HEK293T (cell line): ENCODE data around the gene CABLES2.

Source experiments
- CTCF ChIA-PET: fragments of 350-600 bp; formaldehyde crosslinking; extraction: SDS; loops from one replicate; lab custom pipeline; 2021; ENCODE audit warnings: antibody characterized with exemption, inconsistent platforms; lab: Yijun Ruan, JAX
- POLR2A ChIA-PET: fragments of 350-600 bp; formaldehyde crosslinking; extraction: SDS; loops from one replicate; lab custom pipeline; 2020; ENCODE audit warnings: antibody characterized with exemption, inconsistent platforms; lab: Yijun Ruan, JAX
- DNase-seq: peaks from one replicate; pipeline ENCODE4 v3.0.0; 2012; ENCODE audit warnings: mixed read lengths; ENCODE audit errors: extremely low spot score
- ARNT ChIP-seq: fragments of 450-650 bp; IDR thresholded peaks from 2 replicates; pipeline ENCODE4 v1.6.1; 2017; ENCODE audit warnings: mild to moderate bottlenecking
- BHLHE40 ChIP-seq: fragments of 450-650 bp; IDR thresholded peaks from 2 replicates; pipeline ENCODE4 v1.6.1; 2016; ENCODE audit warnings: mild to moderate bottlenecking, moderate library complexity, borderline replicate concordance
- CTBP1 ChIP-seq: fragments of 450-650 bp; IDR thresholded peaks from 2 replicates; pipeline ENCODE4 v1.6.1; 2016; ENCODE audit warnings: borderline replicate concordance
- ELF4 ChIP-seq: fragments of 450-650 bp; IDR thresholded peaks from 2 replicates; pipeline ENCODE4 v1.6.1; 2017; ENCODE audit warnings: antibody characterized with exemption
- FOXA1 ChIP-seq: fragments of 450-650 bp; IDR thresholded peaks from 2 replicates; pipeline ENCODE4 v1.6.1; 2016; ENCODE audit warnings: mild to moderate bottlenecking
- FOXK2 ChIP-seq: fragments of 450-650 bp; IDR thresholded peaks from 2 replicates; pipeline ENCODE4 v1.6.1; 2016; ENCODE audit warnings: mild to moderate bottlenecking
- FOXM1 ChIP-seq: fragments of 450-650 bp; IDR thresholded peaks from 2 replicates; pipeline ENCODE4 v1.6.1; 2017; ENCODE audit warnings: mild to moderate bottlenecking, borderline replicate concordance
- HDGF ChIP-seq: fragments of 450-650 bp; IDR thresholded peaks from 2 replicates; pipeline ENCODE4 v1.6.1; 2017; ENCODE audit warnings: antibody characterized with exemption, borderline replicate concordance
- L3MBTL2 ChIP-seq: fragments of 450-650 bp; conservative IDR thresholded peaks from 2 replicates; pipeline ENCODE4 v1.6.1; 2016; ENCODE audit warnings: mild to moderate bottlenecking
- LEF1 ChIP-seq: fragments of 450-650 bp; IDR thresholded peaks from 2 replicates; pipeline ENCODE4 v1.6.1; 2017; ENCODE audit warnings: mild to moderate bottlenecking, borderline replicate concordance
- NFRKB ChIP-seq: fragments of 450-650 bp; IDR thresholded peaks from 2 replicates; pipeline ENCODE4 v1.6.1; 2016; ENCODE audit warnings: mild to moderate bottlenecking, moderate library complexity
- SP1 ChIP-seq: fragments of 450-650 bp; IDR thresholded peaks from 2 replicates; pipeline ENCODE4 v1.6.1; 2017
- SUZ12 ChIP-seq: fragments of 450-650 bp; IDR thresholded peaks from 2 replicates; pipeline ENCODE4 v1.6.1; 2016; ENCODE audit warnings: mild to moderate bottlenecking
- TARDBP ChIP-seq: fragments of 450-650 bp; IDR thresholded peaks from 2 replicates; pipeline ENCODE4 v1.6.1; 2016
- ZNF384 ChIP-seq: fragments of 450-650 bp; IDR thresholded peaks from 2 replicates; pipeline ENCODE4 v1.6.1; 2016
- TF ChIP-seq, protein P1 (sequence below): fragments of 450-650 bp; IDR thresholded peaks from 2 replicates; pipeline ENCODE4 v1.6.1; 2016

Gene CABLES2

DNA sequence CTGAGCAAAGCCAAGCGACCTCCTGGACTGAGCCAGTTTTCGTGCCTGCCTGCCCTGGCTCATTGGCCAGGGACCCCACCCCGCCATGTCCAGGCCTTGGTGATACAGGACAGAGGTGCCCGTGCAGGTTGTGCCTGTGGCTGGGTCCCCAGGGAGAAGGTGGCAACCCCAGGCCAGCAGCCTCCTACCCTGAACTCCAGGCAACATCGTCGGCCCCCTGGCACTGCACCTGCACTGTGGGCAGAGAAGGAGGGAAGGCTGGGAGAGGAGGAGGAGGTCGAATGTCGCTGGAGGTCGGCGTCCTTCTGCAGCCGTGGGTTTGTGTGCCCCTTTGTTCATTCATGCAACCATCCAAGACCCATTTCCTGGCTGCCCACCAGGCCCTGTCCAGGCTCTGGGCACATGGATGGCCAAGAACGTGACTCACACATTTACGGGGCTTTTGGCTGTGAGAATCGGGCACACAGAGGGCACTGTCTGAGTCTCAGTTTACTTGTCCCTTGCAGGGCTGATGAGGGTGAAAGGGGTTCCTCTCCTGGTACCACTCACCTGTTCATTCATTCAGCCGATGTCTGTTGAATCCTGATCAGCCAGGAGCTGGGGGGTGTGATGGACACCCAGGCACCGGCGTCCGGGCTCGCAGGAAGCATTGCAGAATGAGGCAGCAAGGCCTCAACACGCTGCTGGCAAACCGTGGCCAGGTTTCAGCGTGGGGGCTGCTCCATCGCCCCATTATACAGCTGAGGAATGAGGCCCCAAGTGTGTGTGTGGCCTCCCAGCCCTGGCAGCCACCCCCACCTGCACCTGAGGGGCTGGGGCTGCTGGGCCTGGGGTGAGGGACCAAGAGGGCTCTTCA lies 22.6 kb upstream of the CABLES2 start:
- no peak for DNase-seq
- POLR2A ChIA-PET, result no interaction called here
- TF ChIP-seq ZNF384 (no peak), BHLHE40 (no peak), CTBP1 (no peak), L3MBTL2 (no peak), HDGF (no peak), NFRKB (no peak), FOXA1 (no peak), ELF4 (no peak), LEF1 (no peak), ARNT (no peak), SP1 (no peak), FOXM1 (no peak), TARDBP (no peak), SUZ12 (no peak), FOXK2 (no peak)
- TF ChIP-seq, protein P1, sequence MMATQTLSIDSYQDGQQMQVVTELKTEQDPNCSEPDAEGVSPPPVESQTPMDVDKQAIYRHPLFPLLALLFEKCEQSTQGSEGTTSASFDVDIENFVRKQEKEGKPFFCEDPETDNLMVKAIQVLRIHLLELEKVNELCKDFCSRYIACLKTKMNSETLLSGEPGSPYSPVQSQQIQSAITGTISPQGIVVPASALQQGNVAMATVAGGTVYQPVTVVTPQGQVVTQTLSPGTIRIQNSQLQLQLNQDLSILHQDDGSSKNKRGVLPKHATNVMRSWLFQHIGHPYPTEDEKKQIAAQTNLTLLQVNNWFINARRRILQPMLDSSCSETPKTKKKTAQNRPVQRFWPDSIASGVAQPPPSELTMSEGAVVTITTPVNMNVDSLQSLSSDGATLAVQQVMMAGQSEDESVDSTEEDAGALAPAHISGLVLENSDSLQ, result no peak
- CTCF ChIA-PET, result no interaction called here

DNA sequence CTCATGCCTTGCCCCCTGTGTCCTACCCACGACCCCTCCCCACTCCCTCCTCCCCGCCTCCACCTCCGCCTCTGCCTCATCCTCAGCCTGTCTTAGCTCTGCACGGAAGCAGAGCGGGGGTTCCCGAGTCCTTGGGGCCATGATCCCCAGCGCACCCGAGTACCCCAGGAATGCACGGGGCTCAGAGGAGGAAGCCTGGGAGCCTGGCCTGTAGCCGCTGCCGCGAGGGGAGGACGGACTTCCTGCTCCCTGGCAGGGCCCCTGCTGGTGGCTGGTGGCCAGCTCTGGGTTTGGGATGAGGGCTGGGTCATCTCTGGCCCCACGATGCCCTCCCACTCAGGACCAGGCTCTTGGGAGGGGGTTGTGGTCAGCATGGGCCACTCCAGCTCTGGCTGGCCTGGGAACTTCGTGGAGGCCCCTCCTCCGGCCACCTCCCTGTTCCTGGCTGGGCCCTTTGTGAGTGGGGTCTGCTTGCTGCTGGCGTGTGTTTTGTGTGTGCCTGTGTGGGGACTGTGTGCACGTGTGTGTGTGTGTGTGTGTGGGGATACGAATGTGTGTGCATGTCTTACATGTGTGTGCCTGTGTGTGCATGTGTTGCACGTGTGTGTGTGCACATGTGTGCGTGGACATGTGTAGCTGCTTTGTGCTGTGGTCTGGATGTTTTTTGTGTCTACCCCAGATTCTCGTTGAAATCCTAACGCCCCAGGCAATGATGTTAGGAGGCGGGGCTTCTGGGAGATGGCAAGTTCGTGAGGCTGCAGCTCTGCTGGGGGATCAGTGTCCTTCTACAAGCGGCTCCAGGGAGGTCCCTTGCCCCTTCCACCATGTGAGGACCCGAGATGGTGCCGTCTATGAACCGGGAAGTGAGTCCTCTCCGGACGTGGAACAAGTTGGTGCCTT lies 21.6 kb upstream of the CABLES2 start:
- no peak for DNase-seq
- TF ChIP-seq TARDBP (no peak), HDGF (no peak), CTBP1 (no peak), FOXA1 (no peak), L3MBTL2 (no peak), ELF4 (no peak), SP1 (no peak), ZNF384 (no peak), BHLHE40 (no peak), LEF1 (no peak), SUZ12 (no peak), NFRKB (no peak), FOXK2 (no peak), ARNT (no peak)
- ChIA-PET CTCF (interaction anchor here (0.8 kb wide), 1 partner anchor 63 kb away, joined by 3 read pairs; no protein-coding TSS in a partner anchor), POLR2A (interaction anchor here (0.8 kb wide), 1 partner anchor 362 kb away, joined by 3 read pairs; no protein-coding TSS in a partner anchor)

DNA sequence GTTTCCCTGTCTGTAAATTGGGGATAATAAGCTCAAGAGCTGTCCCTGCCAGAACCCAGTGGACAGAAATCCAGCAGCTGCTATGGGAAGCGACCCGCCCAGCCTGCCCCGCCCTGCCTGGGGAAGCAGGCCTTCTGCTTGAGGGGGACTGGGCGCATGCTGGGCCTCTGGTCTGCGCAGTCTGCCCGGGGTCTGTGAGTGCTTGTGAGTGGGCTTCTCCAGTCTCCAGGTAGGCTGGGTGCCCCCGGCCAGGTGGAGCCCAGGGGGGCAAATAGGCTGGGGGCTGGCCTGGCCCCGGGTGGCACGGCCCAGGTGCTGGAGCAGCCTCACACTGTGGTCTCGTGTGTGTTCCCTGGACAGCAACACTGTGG lies 20.9 kb upstream of the CABLES2 start:
- no peak for TF ChIP-seq LEF1
- no peak for TF ChIP-seq ARNT
- TF ChIP-seq SUZ12, result no peak
- TF ChIP-seq ZNF384, result no peak
- TF ChIP-seq HDGF, result no peak
- TF ChIP-seq FOXA1, result no peak
- TF ChIP-seq L3MBTL2, result no peak
- TF ChIP-seq CTBP1, result no peak
- TF ChIP-seq FOXK2, result no peak
- no peak for TF ChIP-seq BHLHE40
- TF ChIP-seq FOXM1, result no peak
- TF ChIP-seq, protein P1, result no peak
- TF ChIP-seq NFRKB, result no peak
- TF ChIP-seq ELF4, result no peak
- no peak for TF ChIP-seq SP1
- no peak for TF ChIP-seq TARDBP
- POLR2A ChIA-PET, result interaction anchor here (0.8 kb wide), 1 partner anchor 362 kb away, joined by 3 read pairs; no protein-coding TSS in a partner anchor
- CTCF ChIA-PET, result no interaction called here
- no peak for DNase-seq

DNA sequence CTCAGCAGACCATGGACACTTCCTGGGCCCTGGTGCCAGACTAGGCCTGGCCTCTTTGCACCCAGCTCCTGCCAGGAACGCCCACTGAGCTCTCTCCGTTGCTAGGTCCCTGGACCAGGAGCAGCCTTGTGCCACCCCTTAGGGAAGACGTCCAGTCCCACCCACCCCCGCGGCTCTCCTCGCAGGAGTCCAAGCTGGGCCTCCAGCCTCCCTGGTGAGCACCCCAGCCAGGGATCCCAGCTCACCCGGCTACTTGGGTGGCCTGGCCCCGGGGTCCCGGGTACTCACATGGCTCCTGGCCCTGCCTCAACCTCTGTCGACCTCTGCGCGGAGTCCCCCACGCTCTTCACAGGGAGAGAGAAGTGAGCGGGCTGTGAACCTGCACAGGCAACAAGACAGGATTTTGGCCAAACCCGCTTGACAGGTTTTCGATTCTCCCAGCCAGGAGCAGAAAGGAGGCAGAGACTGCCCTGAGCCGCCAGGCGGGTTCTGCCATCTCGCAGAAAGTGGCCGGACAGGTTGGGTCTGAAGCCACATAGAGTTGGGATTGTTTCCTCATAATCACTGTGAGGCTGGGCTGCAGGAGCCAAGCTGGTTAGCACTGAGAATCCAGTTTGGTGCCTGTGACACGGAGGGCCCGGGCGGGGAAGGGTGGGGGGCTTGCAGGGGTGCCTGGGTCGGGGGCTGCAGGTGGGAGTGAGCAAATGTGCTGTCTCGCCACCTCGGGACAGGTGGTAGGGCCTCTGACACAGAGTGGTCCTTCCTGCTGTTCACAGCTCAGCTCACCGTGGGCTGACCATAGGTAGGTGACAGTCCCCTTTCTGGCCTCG lies 20.3 kb upstream of the CABLES2 start, which contains the start of gene RBBP8NL:
RBBP8NL (minus strand) TSS at position 368 of the 830 bp plus-strand sequence. CDS start 7,892 bp downstream, outside the sequence.
- ChIA-PET POLR2A (interaction anchor here (0.8 kb wide), 1 partner anchor 361 kb away, joined by 3 read pairs; no protein-coding TSS in a partner anchor), CTCF (no interaction called here)
- no peak for DNase-seq
- TF ChIP-seq FOXK2 (no peak), FOXM1 (no peak), ZNF384 (no peak), TARDBP (no peak), L3MBTL2 (no peak), SUZ12 (no peak), ARNT (no peak), CTBP1 (no peak), BHLHE40 (no peak), FOXA1 (no peak), ELF4 (no peak), LEF1 (no peak), HDGF (no peak)
- TF ChIP-seq, protein P1, result no peak
